MM.1S (cell line): ENCODE results near the gene JPT2.

Source experiments
- DNase-seq: peaks from one replicate; pipeline ENCODE4 v3.0.0-alpha.2; 2015
- H2AFZ ChIP-seq: fragments of 300-600 bp; sonication (generic); 2 replicates; pipeline ENCODE4 v1.6.0; 2016; ENCODE audit warnings: antibody characterized with exemption, low read length
- H3F3A ChIP-seq: fragments of 300-600 bp; sonication (generic); 2 replicates; pipeline ENCODE4 v1.6.1; 2016; ENCODE audit warnings: mild to moderate bottlenecking, antibody characterized with exemption, low read length, moderate library complexity, mixed read lengths; ENCODE audit not compliant: insufficient read depth
- H3K27ac ChIP-seq: fragments of 300-600 bp; sonication (generic); 2 replicates; pipeline ENCODE4 v1.5.1; 2016; ENCODE audit warnings: mild to moderate bottlenecking, low read length
- H3K27me3 ChIP-seq: fragments of 300-600 bp; sonication (generic); replicated peaks from 2 replicates; pipeline ENCODE4 v1.6.0; 2016; ENCODE audit warnings: low read length; ENCODE audit not compliant: insufficient read depth
- H3K36me3 ChIP-seq: fragments of 300-600 bp; sonication (generic); replicated peaks from 2 replicates; pipeline ENCODE4 v1.6.1; 2016; ENCODE audit warnings: mild to moderate bottlenecking, low read length, mixed read lengths; ENCODE audit not compliant: insufficient read depth
- H3K4me1 ChIP-seq: fragments of 300-600 bp; sonication (generic); 2 replicates; pipeline ENCODE4 v1.6.1; 2016; ENCODE audit warnings: low read length, mixed read lengths
- H3K4me2 ChIP-seq: fragments of 300-600 bp; sonication (generic); 2 replicates; pipeline ENCODE4 v1.6.0; 2016; ENCODE audit warnings: low read depth, low read length
- H3K4me3 ChIP-seq: fragments of 300-600 bp; sonication (generic); 2 replicates; pipeline ENCODE4 v1.5.1; 2016; ENCODE audit warnings: low read length, mixed read lengths
- H3K79me2 ChIP-seq: fragments of 300-600 bp; sonication (generic); 2 replicates; pipeline ENCODE4 v1.6.1; 2016; ENCODE audit warnings: mixed run types, low read length, mixed read lengths
- H3K9ac ChIP-seq: fragments of 300-600 bp; sonication (generic); 2 replicates; pipeline ENCODE4 v1.6.1; 2016; ENCODE audit warnings: low read length, mixed read lengths
- H3K9me2 ChIP-seq: fragments of 300-600 bp; sonication (generic); replicated peaks from 2 replicates; pipeline ENCODE4 v1.6.1; 2016; ENCODE audit warnings: mild to moderate bottlenecking, low read length, mixed read lengths; ENCODE audit not compliant: insufficient read depth
- H3K9me3 ChIP-seq: fragments of 300-600 bp; sonication (generic); replicated peaks from 2 replicates; pipeline ENCODE4 v1.6.1; 2016; ENCODE audit warnings: mild to moderate bottlenecking, low read length, mixed read lengths; ENCODE audit not compliant: insufficient read depth
- H4K20me1 ChIP-seq: fragments of 300-600 bp; sonication (generic); 2 replicates; pipeline ENCODE4 v1.6.1; 2016; ENCODE audit warnings: mild to moderate bottlenecking, low read length, moderate library complexity, mixed read lengths; ENCODE audit not compliant: insufficient read depth
- CTCF ChIP-seq: fragments of 300-600 bp; sonication (generic); IDR thresholded peaks from 2 replicates; pipeline ENCODE4 v1.5.1; 2016; ENCODE audit warnings: antibody characterized with exemption, low read length, mixed read lengths
- EZH2 ChIP-seq: fragments of 300-600 bp; sonication (generic); optimal IDR thresholded peaks from 2 replicates; pipeline ENCODE3; 2017; ENCODE audit warnings: low read depth, mild to moderate bottlenecking, antibody characterized with exemption, low read length, mixed read lengths
- EZH2phosphoT487 ChIP-seq: fragments of 300-600 bp; sonication (generic); IDR thresholded peaks from 2 replicates; pipeline ENCODE4 v1.6.1; 2018; ENCODE audit warnings: antibody characterized with exemption, low read length

Gene JPT2

GRCh38 chr16:1653023-1653422 is 25.1 kb upstream of the JPT2 start:
- no peaks in the 10 kb centered on the region for H3K9me2 ChIP-seq
- no peak overlapping the region for H3K4me3 ChIP-seq
- H3K27ac ChIP-seq, result no peak overlapping the region
- TF ChIP-seq EZH2phosphoT487 (no peak), CTCF (no peak), EZH2 (no peak)
- no peaks in the 10 kb centered on the region for H3K9me3 ChIP-seq
- H3K4me2 ChIP-seq, result no peak overlapping the region
- H4K20me1 ChIP-seq, result no peaks in the 10 kb centered on the region
- no peak for DNase-seq
- 0 out of 2 replicates have a peak, but pooled peaks cover 4% of the 10 kb centered on the region for H3K36me3 ChIP-seq
- H3K79me2 ChIP-seq, result no peaks in the 10 kb centered on the region
- no peak overlapping the region for H2AFZ ChIP-seq
- H3K9ac ChIP-seq, result no peak overlapping the region
- no peaks in the 10 kb centered on the region for H3F3A ChIP-seq
- no peaks in the 10 kb centered on the region for H3K27me3 ChIP-seq
- no peaks in the 10 kb centered on the region for H3K4me1 ChIP-seq

GRCh38 chr16:1654505-1655268 is 23.4 kb upstream of the JPT2 start:
- H3K9me3 ChIP-seq, result no peaks in the 10 kb centered on the region
- no peak for DNase-seq
- no peaks in the 10 kb centered on the region for H4K20me1 ChIP-seq
- H3K27ac ChIP-seq, result no peak overlapping the region
- no peaks in the 10 kb centered on the region for H3K79me2 ChIP-seq
- no peaks in the 10 kb centered on the region for H3K27me3 ChIP-seq
- TF ChIP-seq CTCF, result no peak
- no peak overlapping the region for H2AFZ ChIP-seq
- H3F3A ChIP-seq, result no peaks in the 10 kb centered on the region
- H3K4me3 ChIP-seq, result no peak overlapping the region
- 0 out of 2 replicates have a peak, but pooled peaks cover 4% of the 10 kb centered on the region for H3K36me3 ChIP-seq
- no peak overlapping the region for H3K4me2 ChIP-seq
- H3K9me2 ChIP-seq, result no peaks in the 10 kb centered on the region
- H3K9ac ChIP-seq, result no peak overlapping the region
- no peaks in the 10 kb centered on the region for H3K4me1 ChIP-seq

- DNase-seq, result no peak
- H3F3A ChIP-seq, result no peaks in the 10 kb centered on the region
- H3K79me2 ChIP-seq, result no peaks in the 10 kb centered on the region
- 0 out of 2 replicates have a peak, but pooled peaks cover 4% of the 10 kb centered on the region for H3K36me3 ChIP-seq
- no peaks in the 10 kb centered on the region for H4K20me1 ChIP-seq
- TF ChIP-seq CTCF (no peak), EZH2 (no peak)
- H3K4me1 ChIP-seq, result no peaks in the 10 kb centered on the region
- no peak overlapping the region for H3K4me3 ChIP-seq
- H2AFZ ChIP-seq, result no peak overlapping the region
- no peak overlapping the region for H3K4me2 ChIP-seq
- no peak overlapping the region for H3K27ac ChIP-seq
- H3K9me3 ChIP-seq, result no peaks in the 10 kb centered on the region
- H3K9ac ChIP-seq, result no peak overlapping the region
- no peaks in the 10 kb centered on the region for H3K27me3 ChIP-seq
- no peaks in the 10 kb centered on the region for H3K9me2 ChIP-seq
These were observed 22.7 kb upstream of the JPT2 start for GRCh38 chr16:1655269-1655807.
